Hepatocyte (in vitro differentiated cells): ENCODE results near the gene ZNF267. TPM values are rescaled to one million over a fixed set of nuclear protein-coding genes. Genes with fewer than 3 reads are reported as not detected.

Experiments
- polyA plus RNA-seq: library from polyadenylated mRNA; unstranded; fragments of >200 nt; fragmentation: Nextera tagmentation; extraction: Ambion mirVana; gene quantifications from 2 replicates; pipeline ENCODE4 v1.2.1, GENCODE V29; 2016
- small RNA-seq: library from RNA; depleted of rRNA; stranded (forward); fragments of <200 nt; gene quantifications from one replicate; pipeline ENCODE3, GENCODE V24; 2014
- total RNA-seq: library from RNA; depleted of rRNA; stranded (reverse); fragments of >200 nt; gene quantifications from 2 replicates; pipeline ENCODE4 v1.2.3, GENCODE V29; 2014

Gene ZNF267
- total and polyA plus RNA-seq, 2 experiments from 2014 or later: 6.4 to 18.2 TPM

Small RNA genes lying within 50 kb of the gene (small RNA-seq; reads per million reads assigned to genes)
- gene AC034105.2 (not detected), gene AC034105.4 (not detected)
